ENCODE data around the gene RER1.
"Not testable (repeated sequence)": the region's sequence is repeated elsewhere in the genome, so short reads cannot be mapped to it uniquely, and the experiment has no call there.

RER1 gene

GRCh38 chr1:2427976-2428375 lies 36.3 kb downstream of the RER1 start:
- DNase-seq (ENCODE audit: low spot score): no peak

GRCh38 chr1:2428490-2428889 lies 36.8 kb downstream of the RER1 start:
- no peak for DNase-seq (ENCODE audit: low spot score)

- no peak for DNase-seq (ENCODE audit: low spot score)
Measured at GRCh38 chr1:2429780-2430591, 38.3 kb downstream of the RER1 start.

- no peak for DNase-seq (ENCODE audit: low spot score)
Measured at GRCh38 chr1:2430592-2430973, 38.9 kb downstream of the RER1 start.

- no peak for DNase-seq (ENCODE audit: low spot score)
Measured at GRCh38 chr1:2431103-2431502, 39.5 kb downstream of the RER1 start.

GRCh38 chr1:2431518-2431917 lies 39.9 kb downstream of the RER1 start:
- DNase-seq (ENCODE audit: low spot score): no peak

GRCh38 chr1:2432441-2432844 lies 40.8 kb downstream of the RER1 start:
- no peak for DNase-seq (ENCODE audit: low spot score)

- no peak for DNase-seq (ENCODE audit: low spot score)
Measured at GRCh38 chr1:2433196-2433595, 41.6 kb downstream of the RER1 start.

- no peak for DNase-seq (ENCODE audit: low spot score)
Measured at GRCh38 chr1:2433936-2434655, 42.5 kb downstream of the RER1 start.

- DNase-seq (ENCODE audit: low spot score): no peak
Measured at GRCh38 chr1:2435091-2435490, 43.5 kb downstream of the RER1 start.

GRCh38 chr1:2435746-2436355 lies 44.2 kb downstream of the RER1 start:
- DNase-seq (ENCODE audit: low spot score): no peak

GRCh38 chr1:2436876-2437275 lies 45.2 kb downstream of the RER1 start:
- no peak for DNase-seq (ENCODE audit: low spot score)

- DNase-seq (ENCODE audit: low spot score): no peak
Measured at GRCh38 chr1:2437617-2438016, 46.0 kb downstream of the RER1 start.

GRCh38 chr1:2438038-2438437 lies 46.4 kb downstream of the RER1 start:
- DNase-seq (ENCODE audit: low spot score): no peak

GRCh38 chr1:2438641-2439040 lies 47.0 kb downstream of the RER1 start:
- no peak for DNase-seq (ENCODE audit: low spot score)

- DNase-seq (ENCODE audit: low spot score): no peak
Measured at GRCh38 chr1:2439369-2439768, 47.7 kb downstream of the RER1 start.

- not testable (repeated sequence) for DNase-seq (ENCODE audit: low spot score)
Measured at GRCh38 chr1:2440346-2440745, 48.7 kb downstream of the RER1 start.

GRCh38 chr1:2441746-2442145 lies 50.1 kb downstream of the RER1 start:
- DNase-seq (ENCODE audit: low spot score): no peak

GRCh38 chr1:2442661-2443060 lies 51.0 kb downstream of the RER1 start:
- no peak for DNase-seq (ENCODE audit: low spot score)

GRCh38 chr1:2443277-2444137 lies 51.9 kb downstream of the RER1 start:
- no peak for DNase-seq (ENCODE audit: low spot score)

GRCh38 chr1:2444138-2444591 lies 52.5 kb downstream of the RER1 start:
- no peak for DNase-seq (ENCODE audit: low spot score)

GRCh38 chr1:2445162-2445822 lies 53.7 kb downstream of the RER1 start:
- DNase-seq (ENCODE audit: low spot score): no peak
